Skeletal muscle tissue (tissue), 4 donors: ENCODE data around the gene MCCC1. TPM values are rescaled to one million over a fixed set of nuclear protein-coding genes. Genes with fewer than 3 reads are reported as not detected.

Experiments used
- H3K27ac ChIP-seq: one replicate; pipeline ENCODE4 v1.7.0; 2013; ENCODE audit warnings: mild to moderate bottlenecking, low read depth, low read length, inconsistent platforms
- H3K27me3 ChIP-seq, 3 donors: one replicate each; pipeline ENCODE4 v1.7.0; 2013; ENCODE audit warnings: low read length in 3 of 3; ENCODE audit not compliant: control insufficient read depth in 3 of 3, insufficient read depth in 3 of 3
- H3K36me3 ChIP-seq, 3 donors: one replicate each; pipeline ENCODE4 v1.7.0; 2013; ENCODE audit warnings: low read length in 3 of 3; ENCODE audit not compliant: control insufficient read depth in 3 of 3, insufficient read depth in 3 of 3
- H3K4me1 ChIP-seq, 3 donors: one replicate each; pipeline ENCODE4 v1.7.0; 2013; ENCODE audit warnings: low read length in 3 of 3, mild to moderate bottlenecking in 3 of 3; ENCODE audit not compliant: control insufficient read depth in 3 of 3, insufficient read depth in 3 of 3
- H3K4me3 ChIP-seq, 3 donors: one replicate each; pipeline ENCODE4 v1.7.0; 2013; ENCODE audit warnings: low read length in 3 of 3
- H3K9ac ChIP-seq, 3 donors: one replicate each; pipeline ENCODE4 v1.7.0; 2013; ENCODE audit warnings: low read length in 3 of 3, mild to moderate bottlenecking in 3 of 3, moderate library complexity in 2 of 3, low read depth in 1 of 3
- H3K9me3 ChIP-seq, 3 donors: one replicate each; pipeline ENCODE4 v1.7.0; 2013; ENCODE audit warnings: low read length in 3 of 3; ENCODE audit not compliant: control insufficient read depth in 3 of 3
- total RNA-seq: library from RNA; depleted of rRNA; stranded (reverse); fragments of >200 nt; gene quantifications from one replicate; pipeline ENCODE4 v1.2.3, GENCODE V29; 2014
- donor health status: Osteomylitis.

MCCC1 gene
- total RNA-seq, 1 donor from 2014 or later: 16.2 TPM

GRCh38 chr3:183031826-183032225 lies 67.5 kb downstream of the MCCC1 start:
- no peak overlapping the region for H3K9ac ChIP-seq
- no peak overlapping the region for H3K4me3 ChIP-seq
- no peaks in the 10 kb centered on the region for H3K27me3 ChIP-seq
- peaks cover 16 to 42% (median 36%) of the 10 kb centered on the region in 3 donors for H3K36me3 ChIP-seq
- H3K27ac ChIP-seq: no peak overlapping the region
- H3K4me1 ChIP-seq: no peaks in the 10 kb centered on the region
- H3K9me3 ChIP-seq: no peaks in the 10 kb centered on the region

GRCh38 chr3:183028416-183028815 lies 70.9 kb downstream of the MCCC1 start:
- Histone ChIP-seq H3K9ac (no peak overlapping the region), H3K36me3 (peaks cover 13 to 41% (median 32%) of the 10 kb centered on the region in 3 donors), H3K27me3 (no peaks in the 10 kb centered on the region), H3K27ac (no peak overlapping the region), H3K4me1 (no peaks in the 10 kb centered on the region), H3K9me3 (no peaks in the 10 kb centered on the region), H3K4me3 (no peak overlapping the region)

- Histone ChIP-seq H3K4me3 (no peak overlapping the region), H3K36me3 (peaks cover 13 to 33% (median 26%) of the 10 kb centered on the region in 3 donors), H3K27ac (no peak overlapping the region), H3K4me1 (no peaks in the 10 kb centered on the region), H3K9ac (no peak overlapping the region), H3K27me3 (no peaks in the 10 kb centered on the region), H3K9me3 (no peaks in the 10 kb centered on the region)
Observed at GRCh38 chr3:183027276-183027675, 72.0 kb downstream of the MCCC1 start.

GRCh38 chr3:183022936-183023516 lies 76.3 kb downstream of the MCCC1 start:
- no peak overlapping the region for H3K27ac ChIP-seq
- H3K9ac ChIP-seq: no peak overlapping the region
- peaks cover 13 to 41% (median 35%) of the 10 kb centered on the region in 3 donors for H3K36me3 ChIP-seq
- no peaks in the 10 kb centered on the region for H3K9me3 ChIP-seq
- H3K4me3 ChIP-seq: no peak overlapping the region
- H3K4me1 ChIP-seq: no peaks in the 10 kb centered on the region
- no peaks in the 10 kb centered on the region for H3K27me3 ChIP-seq

- Histone ChIP-seq H3K9me3 (no peaks in the 10 kb centered on the region), H3K36me3 (peaks cover 14 to 44% (median 39%) of the 10 kb centered on the region in 3 donors), H3K27ac (no peak overlapping the region), H3K9ac (no peak overlapping the region), H3K27me3 (no peaks in the 10 kb centered on the region), H3K4me1 (no peaks in the 10 kb centered on the region), H3K4me3 (no peak overlapping the region)
Observed at GRCh38 chr3:183018421-183019192, 80.7 kb downstream of the MCCC1 start.

GRCh38 chr3:183015185-183015584 lies 84.1 kb downstream of the MCCC1 start:
- no peak overlapping the region for H3K9ac ChIP-seq
- H3K4me1 ChIP-seq: peaks cover 4 to 7% (median 6%) of the 10 kb centered on the region in 3 donors
- H3K4me3 ChIP-seq: no peak overlapping the region
- no peaks in the 10 kb centered on the region for H3K9me3 ChIP-seq
- no peaks in the 10 kb centered on the region for H3K27me3 ChIP-seq
- H3K36me3 ChIP-seq: peaks cover 9 to 28% (median 24%) of the 10 kb centered on the region in 3 donors
- no peak overlapping the region for H3K27ac ChIP-seq

GRCh38 chr3:183013856-183014255 lies 85.4 kb downstream of the MCCC1 start:
- no peaks in the 10 kb centered on the region for H3K9me3 ChIP-seq
- H3K36me3 ChIP-seq: peaks cover 4 to 17% (median 12%) of the 10 kb centered on the region in 3 donors
- H3K4me3 ChIP-seq: no peak overlapping the region
- no peak overlapping the region for H3K27ac ChIP-seq
- peaks cover 4 to 7% (median 6%) of the 10 kb centered on the region in 3 donors for H3K4me1 ChIP-seq
- H3K9ac ChIP-seq: no peak overlapping the region
- H3K27me3 ChIP-seq: no peaks in the 10 kb centered on the region

- no peak overlapping the region for H3K27ac ChIP-seq
- H3K9ac ChIP-seq: no peak overlapping the region
- H3K27me3 ChIP-seq: no peaks in the 10 kb centered on the region
- H3K36me3 ChIP-seq: peaks cover 4 to 13% (median 11%) of the 10 kb centered on the region in 3 donors
- H3K4me3 ChIP-seq: no peak overlapping the region
- H3K9me3 ChIP-seq: no peaks in the 10 kb centered on the region
- peaks cover 4 to 7% (median 6%) of the 10 kb centered on the region in 3 donors for H3K4me1 ChIP-seq
Observed at GRCh38 chr3:183013074-183013473, 86.2 kb downstream of the MCCC1 start.

GRCh38 chr3:183008800-183009199 lies 90.5 kb downstream of the MCCC1 start:
- no peak overlapping the region for H3K4me3 ChIP-seq
- no peak overlapping the region for H3K9ac ChIP-seq
- H3K36me3 ChIP-seq: peaks cover 0 to 2% (median 0%) of the 10 kb centered on the region in 3 donors
- no peak overlapping the region for H3K27ac ChIP-seq
- no peaks in the 10 kb centered on the region for H3K27me3 ChIP-seq
- peaks cover 4 to 7% (median 6%) of the 10 kb centered on the region in 3 donors for H3K4me1 ChIP-seq
- H3K9me3 ChIP-seq: no peaks in the 10 kb centered on the region

- Histone ChIP-seq H3K4me3 (no peak overlapping the region), H3K27me3 (no peaks in the 10 kb centered on the region), H3K9ac (no peak overlapping the region), H3K36me3 (peaks cover 0 to 2% (median 0%) of the 10 kb centered on the region in 3 donors), H3K9me3 (no peaks in the 10 kb centered on the region), H3K4me1 (peaks cover 4 to 7% (median 6%) of the 10 kb centered on the region in 3 donors), H3K27ac (no peak overlapping the region)
Observed at GRCh38 chr3:183008303-183008702, 91.0 kb downstream of the MCCC1 start.
